Liver (tissue), 3 donors: ENCODE results near the gene MAGEA3.
"Not testable (repeated sequence)": the region's sequence is repeated elsewhere in the genome, so short reads cannot be mapped to it uniquely, and the experiment has no call there.

Experiments
- EGR1 ChIP-seq, 2 donors: IDR thresholded peaks; 2 replicates each; pipeline ENCODE4 v1.6.1; 2016 to 2018; ENCODE audit warnings: antibody characterized with exemption in 2 of 2, low read depth in 2 of 2
- MAX ChIP-seq: IDR thresholded peaks from 2 replicates; pipeline ENCODE4 v1.6.1; 2016; ENCODE audit warnings: antibody characterized with exemption
- RXRA ChIP-seq, 2 donors: IDR thresholded peaks; 2 replicates each; pipeline ENCODE4 v1.6.1; 2017 to 2018; ENCODE audit warnings: antibody characterized with exemption in 2 of 2, mild to moderate bottlenecking in 1 of 2
- TAF1 ChIP-seq: conservative IDR thresholded peaks from 2 replicates; pipeline ENCODE4 v1.6.1; 2016; ENCODE audit warnings: antibody characterized with exemption, mild to moderate bottlenecking
- TF ChIP-seq, protein P1 (sequence below): IDR thresholded peaks from 2 replicates; pipeline ENCODE4 v1.6.1; 2016; ENCODE audit warnings: antibody characterized with exemption
- TF ChIP-seq, protein P2 (sequence below): fragments of 150-350 bp; IDR thresholded peaks from 2 replicates; pipeline ENCODE4 v1.5.1; 2017; ENCODE audit warnings: improper control_type of control experiment, low read depth, low read length; ENCODE audit not compliant: missing input control
- TF ChIP-seq, protein P3 (sequence below): IDR thresholded peaks from 2 replicates; pipeline ENCODE4 v1.6.1; 2016; ENCODE audit warnings: antibody characterized with exemption, mild to moderate bottlenecking
- TF ChIP-seq, protein P4 (sequence below): IDR thresholded peaks from 2 replicates; pipeline ENCODE4 v1.6.1; 2016; ENCODE audit warnings: antibody characterized with exemption
- donor health status: healthy.
- donor health status: healthy.

DNA sequence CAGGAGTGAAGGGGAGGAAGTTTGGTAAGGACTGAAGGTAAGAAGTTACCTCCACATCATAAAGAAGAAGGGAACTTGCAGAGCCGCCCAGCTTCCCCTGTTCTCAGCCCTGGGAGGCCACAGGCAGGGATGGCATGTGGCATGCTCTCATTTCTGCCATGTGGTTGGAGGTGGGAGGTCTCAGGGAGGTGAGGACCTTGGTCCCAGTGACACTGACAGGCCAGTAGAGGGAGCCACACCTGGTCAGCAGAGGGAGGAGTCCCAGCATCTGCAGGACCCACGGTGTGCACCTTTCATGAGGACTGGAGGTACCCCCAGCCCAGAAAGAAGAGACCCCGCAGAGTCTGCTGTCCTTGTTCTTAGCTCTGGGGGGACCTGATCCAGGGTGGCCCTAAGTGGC, 17.6 kb upstream of the MAGEA3 start:
- TF ChIP-seq, protein P1, sequence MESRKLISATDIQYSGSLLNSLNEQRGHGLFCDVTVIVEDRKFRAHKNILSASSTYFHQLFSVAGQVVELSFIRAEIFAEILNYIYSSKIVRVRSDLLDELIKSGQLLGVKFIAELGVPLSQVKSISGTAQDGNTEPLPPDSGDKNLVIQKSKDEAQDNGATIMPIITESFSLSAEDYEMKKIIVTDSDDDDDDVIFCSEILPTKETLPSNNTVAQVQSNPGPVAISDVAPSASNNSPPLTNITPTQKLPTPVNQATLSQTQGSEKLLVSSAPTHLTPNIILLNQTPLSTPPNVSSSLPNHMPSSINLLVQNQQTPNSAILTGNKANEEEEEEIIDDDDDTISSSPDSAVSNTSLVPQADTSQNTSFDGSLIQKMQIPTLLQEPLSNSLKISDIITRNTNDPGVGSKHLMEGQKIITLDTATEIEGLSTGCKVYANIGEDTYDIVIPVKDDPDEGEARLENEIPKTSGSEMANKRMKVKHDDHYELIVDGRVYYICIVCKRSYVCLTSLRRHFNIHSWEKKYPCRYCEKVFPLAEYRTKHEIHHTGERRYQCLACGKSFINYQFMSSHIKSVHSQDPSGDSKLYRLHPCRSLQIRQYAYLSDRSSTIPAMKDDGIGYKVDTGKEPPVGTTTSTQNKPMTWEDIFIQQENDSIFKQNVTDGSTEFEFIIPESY = not testable (repeated sequence)
- TF ChIP-seq, protein P2, sequence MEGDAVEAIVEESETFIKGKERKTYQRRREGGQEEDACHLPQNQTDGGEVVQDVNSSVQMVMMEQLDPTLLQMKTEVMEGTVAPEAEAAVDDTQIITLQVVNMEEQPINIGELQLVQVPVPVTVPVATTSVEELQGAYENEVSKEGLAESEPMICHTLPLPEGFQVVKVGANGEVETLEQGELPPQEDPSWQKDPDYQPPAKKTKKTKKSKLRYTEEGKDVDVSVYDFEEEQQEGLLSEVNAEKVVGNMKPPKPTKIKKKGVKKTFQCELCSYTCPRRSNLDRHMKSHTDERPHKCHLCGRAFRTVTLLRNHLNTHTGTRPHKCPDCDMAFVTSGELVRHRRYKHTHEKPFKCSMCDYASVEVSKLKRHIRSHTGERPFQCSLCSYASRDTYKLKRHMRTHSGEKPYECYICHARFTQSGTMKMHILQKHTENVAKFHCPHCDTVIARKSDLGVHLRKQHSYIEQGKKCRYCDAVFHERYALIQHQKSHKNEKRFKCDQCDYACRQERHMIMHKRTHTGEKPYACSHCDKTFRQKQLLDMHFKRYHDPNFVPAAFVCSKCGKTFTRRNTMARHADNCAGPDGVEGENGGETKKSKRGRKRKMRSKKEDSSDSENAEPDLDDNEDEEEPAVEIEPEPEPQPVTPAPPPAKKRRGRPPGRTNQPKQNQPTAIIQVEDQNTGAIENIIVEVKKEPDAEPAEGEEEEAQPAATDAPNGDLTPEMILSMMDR = not testable (repeated sequence)
- TF ChIP-seq MAX; TAF1; RXRA (IDR thresholded peaks at IDR 0.05); EGR1 (IDR thresholded peaks at IDR 0.05; ENCODE audit: low read depth in 2 of 2): not testable (repeated sequence)
- TF ChIP-seq, protein P3, sequence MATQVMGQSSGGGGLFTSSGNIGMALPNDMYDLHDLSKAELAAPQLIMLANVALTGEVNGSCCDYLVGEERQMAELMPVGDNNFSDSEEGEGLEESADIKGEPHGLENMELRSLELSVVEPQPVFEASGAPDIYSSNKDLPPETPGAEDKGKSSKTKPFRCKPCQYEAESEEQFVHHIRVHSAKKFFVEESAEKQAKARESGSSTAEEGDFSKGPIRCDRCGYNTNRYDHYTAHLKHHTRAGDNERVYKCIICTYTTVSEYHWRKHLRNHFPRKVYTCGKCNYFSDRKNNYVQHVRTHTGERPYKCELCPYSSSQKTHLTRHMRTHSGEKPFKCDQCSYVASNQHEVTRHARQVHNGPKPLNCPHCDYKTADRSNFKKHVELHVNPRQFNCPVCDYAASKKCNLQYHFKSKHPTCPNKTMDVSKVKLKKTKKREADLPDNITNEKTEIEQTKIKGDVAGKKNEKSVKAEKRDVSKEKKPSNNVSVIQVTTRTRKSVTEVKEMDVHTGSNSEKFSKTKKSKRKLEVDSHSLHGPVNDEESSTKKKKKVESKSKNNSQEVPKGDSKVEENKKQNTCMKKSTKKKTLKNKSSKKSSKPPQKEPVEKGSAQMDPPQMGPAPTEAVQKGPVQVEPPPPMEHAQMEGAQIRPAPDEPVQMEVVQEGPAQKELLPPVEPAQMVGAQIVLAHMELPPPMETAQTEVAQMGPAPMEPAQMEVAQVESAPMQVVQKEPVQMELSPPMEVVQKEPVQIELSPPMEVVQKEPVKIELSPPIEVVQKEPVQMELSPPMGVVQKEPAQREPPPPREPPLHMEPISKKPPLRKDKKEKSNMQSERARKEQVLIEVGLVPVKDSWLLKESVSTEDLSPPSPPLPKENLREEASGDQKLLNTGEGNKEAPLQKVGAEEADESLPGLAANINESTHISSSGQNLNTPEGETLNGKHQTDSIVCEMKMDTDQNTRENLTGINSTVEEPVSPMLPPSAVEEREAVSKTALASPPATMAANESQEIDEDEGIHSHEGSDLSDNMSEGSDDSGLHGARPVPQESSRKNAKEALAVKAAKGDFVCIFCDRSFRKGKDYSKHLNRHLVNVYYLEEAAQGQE = not testable (repeated sequence)
- TF ChIP-seq, protein P4, sequence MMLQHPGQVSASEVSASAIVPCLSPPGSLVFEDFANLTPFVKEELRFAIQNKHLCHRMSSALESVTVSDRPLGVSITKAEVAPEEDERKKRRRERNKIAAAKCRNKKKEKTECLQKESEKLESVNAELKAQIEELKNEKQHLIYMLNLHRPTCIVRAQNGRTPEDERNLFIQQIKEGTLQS = not testable (repeated sequence)
